NCI-H1048 (cell line): ENCODE results near the gene BGN.

ENCODE experiments used
- DNase-seq: peaks from one replicate; lab custom pipeline; 2025; lab: John Stamatoyannopoulos, UW

Gene BGN

DNA sequence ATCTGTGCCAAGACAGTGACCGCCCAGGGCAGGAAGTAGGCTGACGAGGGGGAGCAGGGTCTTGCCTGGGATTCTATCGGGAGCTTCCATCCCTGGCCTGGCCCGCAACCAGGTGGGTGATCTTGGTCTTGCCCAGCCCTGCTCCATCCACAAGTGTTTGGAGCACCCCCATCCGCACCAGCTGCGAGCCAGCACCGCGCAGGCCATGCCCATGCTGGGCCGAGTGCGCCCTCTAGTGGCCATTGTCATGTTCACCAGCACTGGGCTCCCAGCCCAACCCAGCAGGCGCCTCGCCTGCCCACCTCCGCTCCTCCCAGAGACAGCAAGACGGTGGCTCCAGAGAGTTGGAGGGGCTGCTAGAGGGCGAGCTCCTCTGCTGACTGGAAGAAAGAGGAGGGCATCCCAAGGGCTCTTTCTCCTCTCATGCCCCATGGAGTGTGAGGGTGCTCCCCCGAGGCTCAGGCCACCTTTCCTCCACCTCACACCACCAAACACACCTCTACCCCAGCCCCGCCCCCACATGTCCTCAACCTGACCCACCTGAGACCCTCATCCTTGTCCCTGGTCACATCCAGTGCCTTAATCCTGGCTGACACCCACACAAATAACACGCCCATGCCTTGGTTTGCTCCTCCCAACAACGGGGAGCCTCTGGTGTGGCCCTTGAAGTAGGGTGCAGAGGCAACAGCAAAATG lies 12.9 kb downstream of the BGN start:
- DNase-seq, result peak; percentile 7

- no peak for DNase-seq
Observed at GRCh38 chrX:153509592-153509991, 14.8 kb downstream of the BGN start.

DNA sequence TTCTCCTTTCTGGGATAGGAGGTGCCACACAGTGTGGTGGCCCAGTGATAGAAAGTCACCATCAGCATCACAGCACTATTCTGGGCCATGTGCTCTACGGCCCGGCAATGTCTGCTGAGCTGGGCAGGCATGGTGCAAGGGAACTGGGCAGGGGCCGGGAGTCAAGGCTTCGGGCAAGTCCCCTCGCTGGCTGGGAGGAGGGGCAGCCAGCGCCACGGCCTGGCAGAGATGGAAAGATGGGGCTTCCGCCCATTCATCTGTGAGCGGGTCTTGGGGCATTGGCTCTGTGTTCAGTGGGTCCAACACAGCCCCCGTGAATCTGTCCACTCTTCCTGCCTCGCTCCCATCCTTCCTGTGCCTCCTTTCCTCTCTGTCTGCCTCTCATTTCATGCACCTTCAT lies 15.6 kb downstream of the BGN start:
- no peak for DNase-seq

DNA sequence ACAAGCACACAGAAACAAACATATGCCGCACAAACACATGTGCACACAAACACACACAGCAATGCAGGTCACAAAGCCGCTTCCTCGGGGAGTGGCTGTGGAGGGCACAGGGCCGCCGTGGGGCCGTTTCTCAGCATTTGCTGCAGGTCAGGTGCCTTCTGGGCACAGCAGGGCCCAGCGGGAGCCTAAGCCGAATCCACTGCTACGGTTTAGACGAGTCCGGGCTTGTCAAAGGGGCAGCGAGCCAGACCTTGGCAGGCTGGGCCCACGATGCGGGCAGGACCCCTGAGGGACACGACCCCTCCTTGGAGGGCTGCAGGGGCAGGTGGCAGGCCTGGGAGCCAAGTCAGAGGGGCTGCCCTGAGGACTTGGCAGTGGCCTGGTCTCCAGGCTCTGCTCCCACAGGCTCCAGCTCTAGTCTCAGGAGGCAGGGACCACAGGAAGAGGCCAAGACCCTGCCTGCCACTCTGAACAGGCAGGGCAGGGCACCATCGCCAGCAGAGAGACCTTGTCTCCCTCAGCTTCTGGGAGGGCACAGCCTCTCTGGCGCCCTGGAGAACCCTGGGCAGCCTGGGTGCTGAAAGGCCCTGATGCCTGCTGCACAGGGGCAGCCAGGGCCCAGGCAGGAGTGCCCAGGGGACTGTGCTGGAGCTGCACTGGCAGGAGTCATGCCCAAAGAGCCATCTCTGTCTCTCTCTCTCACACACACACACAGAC lies 17.2 kb downstream of the BGN start:
- no peak for DNase-seq

DNA sequence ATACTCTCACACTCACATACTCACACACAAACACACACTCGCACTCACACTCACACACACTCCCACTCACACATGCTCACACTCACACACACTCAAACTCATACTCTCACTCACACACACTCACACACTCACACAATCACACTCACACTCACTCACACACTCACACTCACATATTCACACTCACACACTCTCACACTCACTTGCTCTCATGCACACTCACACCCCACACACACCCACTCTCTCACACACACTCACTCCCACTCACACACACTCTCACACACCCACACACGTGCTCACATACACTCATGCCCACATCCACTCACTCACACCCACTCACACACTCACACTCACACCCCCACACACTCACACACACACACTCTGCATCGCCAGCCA lies 17.7 kb downstream of the BGN start:
- no peak for DNase-seq

GRCh38 chrX:153513265-153513664 lies 18.5 kb downstream of the BGN start:
- no peak for DNase-seq

DNA sequence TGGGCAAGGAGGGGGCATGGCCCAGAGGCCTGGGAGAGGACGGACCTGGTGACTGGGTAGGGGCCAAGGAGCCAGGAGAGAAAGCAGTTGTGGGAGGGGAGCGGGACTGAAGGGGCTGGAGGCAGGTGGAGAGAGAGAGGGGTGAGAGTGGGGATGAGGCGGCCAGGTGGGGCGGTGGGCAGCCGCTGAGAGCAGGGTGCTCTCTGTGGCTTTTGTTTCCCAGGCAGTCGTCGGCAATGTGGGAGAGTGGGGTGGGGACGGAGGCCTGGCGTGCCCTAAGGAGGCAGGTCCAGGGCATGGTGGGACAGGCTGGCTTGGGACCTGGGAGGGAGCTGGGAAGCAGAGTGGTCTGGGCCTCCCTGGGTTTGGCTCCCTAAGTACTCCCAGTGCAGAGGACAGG lies 19.5 kb downstream of the BGN start:
- no peak for DNase-seq

DNA sequence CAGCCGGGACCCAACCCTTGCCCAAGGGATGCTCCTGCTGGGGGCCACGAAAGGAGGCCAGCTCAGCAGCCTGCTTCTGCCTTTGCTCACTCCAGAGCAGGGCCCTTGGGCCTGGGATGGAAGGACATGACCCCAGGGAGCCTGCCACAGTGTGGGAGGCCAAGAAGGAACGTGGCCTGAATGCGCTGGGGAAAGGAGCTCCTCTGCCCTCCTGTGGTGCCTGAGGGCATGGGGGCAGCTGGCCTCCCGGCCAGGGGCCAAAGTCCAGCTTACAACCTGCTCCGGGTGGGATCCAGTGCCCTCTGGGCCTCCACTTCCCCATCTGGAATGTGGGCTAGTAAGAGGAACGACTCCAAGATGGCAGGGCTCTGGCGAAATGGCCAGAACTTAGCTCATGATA lies 20.7 kb downstream of the BGN start:
- DNase-seq, result no peak

- no peak for DNase-seq
Observed at GRCh38 chrX:153516073-153516472, 21.3 kb downstream of the BGN start.

GRCh38 chrX:153517423-153517822 lies 22.6 kb downstream of the BGN start, which contains the start of gene ATP2B3:
Gene ATP2B3 (plus strand): TSS chrX:153517642. CDS start chrX:153536248, 18,606 bp downstream.
- no peak for DNase-seq

DNA sequence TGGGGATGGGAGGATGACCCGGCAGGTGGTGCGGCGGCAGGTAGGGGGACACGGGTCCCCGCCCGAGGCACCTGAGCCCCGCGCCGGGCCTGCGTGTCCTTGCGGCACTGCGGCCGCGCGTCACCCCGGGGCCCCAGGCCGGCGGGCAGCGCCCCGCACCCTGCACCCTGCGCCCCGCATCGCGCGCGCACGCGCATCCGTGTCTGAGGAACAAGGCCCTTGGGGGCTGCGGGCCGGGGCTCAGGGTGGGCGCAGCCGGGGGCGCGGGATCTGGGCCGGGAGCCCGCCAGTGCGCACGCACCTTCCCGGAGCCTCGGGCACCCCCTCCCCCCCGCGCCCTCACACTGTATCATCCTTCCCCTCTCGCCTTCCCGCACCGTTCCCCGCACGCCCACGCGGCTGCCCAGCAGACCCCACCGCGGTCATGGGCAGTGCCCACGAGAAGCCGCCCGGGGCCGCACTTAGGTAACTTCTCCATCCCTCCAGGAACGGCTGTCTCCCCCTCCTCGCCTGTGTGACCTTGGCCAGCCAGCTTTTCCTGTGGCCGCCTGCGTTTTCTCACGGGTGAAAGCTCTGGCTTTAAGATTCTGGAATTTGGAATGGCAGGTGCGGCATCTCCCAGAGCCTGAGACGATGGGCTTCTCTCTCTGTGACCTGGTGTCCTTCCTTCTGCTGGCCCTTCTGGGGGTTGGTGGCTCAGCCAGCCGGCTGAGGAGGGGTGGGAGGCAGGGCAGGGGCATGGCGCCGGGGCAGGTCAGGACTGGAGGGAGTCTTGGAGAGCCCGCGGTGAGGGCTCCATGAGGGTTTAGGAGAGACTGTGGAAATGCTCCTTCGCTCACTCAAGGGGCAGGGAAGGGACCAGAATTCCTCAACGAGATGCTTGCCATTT lies 23.4 kb downstream of the BGN start:
- DNase-seq, result no peak

GRCh38 chrX:153519569-153520286 lies 24.9 kb downstream of the BGN start:
- no peak for DNase-seq

DNA sequence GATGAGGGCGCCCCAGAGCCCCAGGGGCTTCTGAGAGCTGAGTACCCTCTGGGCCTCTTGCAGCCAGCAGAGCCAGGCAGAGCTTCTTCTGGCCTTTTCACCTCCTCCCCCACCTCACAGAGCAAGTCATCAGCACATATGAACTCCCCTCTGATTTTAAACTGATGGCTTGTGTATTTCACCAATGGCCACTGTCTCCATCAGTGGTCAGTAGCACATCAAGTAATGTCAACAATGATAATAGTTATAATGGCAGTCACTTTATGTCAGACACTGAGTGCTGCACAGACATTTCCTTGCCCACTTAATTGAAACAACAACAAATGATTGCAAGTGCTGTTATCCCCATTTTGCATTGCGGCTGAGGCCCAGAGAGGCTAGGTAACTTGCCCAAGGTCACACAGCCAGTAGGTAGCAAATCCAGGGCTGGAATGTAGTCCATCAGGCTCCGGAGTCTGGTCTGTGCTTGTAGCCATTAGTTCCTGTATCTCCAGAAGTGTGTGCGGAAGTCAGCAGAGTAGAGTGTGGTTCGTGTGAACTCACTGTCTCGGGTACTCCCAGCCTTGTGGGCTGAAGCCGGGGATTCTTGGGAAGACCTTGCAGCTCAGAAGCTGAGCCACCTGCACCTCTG lies 25.6 kb downstream of the BGN start:
- DNase-seq, result no peak

DNA sequence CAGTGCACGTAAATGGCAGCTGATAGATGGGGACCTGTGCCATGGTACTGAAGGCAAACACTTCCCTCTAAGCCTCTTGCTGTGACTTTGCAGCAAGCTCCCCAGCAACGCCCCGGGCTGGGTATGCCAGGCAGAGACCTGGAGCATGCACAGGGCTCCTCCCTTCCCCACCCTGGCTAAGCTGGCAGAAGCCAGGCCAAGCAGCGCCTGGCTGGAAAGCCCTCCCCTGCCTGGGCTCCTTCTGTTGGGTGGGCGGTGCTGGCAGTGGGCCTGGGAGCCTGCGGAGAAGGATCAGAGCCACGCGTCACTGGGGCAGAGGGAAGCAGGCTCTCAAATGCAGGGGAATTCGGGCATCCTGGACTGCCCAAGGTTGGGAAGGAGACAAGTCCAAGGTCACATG lies 26.3 kb downstream of the BGN start:
- DNase-seq, result no peak

- no peak for DNase-seq
Observed at GRCh38 chrX:153522259-153522658, 27.5 kb downstream of the BGN start.

DNA sequence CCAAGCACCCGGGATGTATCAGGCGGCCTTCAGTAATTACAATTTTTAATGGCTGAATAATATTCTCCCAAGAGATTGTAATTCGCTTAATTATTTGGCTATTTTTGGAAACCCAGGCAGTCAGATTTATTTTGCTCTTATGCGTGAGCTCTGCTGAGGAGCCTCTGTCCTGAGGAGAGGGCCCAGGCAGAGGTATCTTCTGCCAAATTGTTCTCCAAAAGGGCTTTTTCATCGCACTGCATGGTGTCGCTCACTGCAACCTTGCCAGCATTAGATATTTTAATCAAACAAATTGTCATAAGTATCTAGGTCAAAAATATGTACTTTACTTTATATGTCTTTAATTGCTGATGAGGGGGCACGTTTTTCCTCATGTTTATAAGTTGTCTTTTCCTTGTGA lies 28.5 kb downstream of the BGN start:
- no peak for DNase-seq

DNA sequence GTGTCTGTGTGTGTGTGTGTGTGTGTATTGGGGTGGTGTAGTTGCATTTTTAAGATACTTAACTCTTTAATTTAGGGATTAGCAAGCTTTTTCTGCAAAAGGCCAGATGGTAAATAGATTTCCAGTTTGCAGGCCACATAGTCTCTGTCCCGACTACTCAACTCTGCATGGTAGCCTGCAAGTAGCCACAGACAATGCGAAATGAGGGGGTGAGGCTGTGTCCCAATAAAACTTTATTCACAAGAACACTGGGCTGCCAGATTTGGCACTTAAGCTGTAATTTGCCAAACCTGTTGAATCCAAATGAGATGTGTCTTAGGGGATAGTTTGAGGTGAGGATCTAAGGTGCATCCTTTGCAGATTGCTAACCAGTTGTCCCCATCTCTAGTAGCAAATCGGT lies 29.5 kb downstream of the BGN start:
- DNase-seq, result no peak

DNA sequence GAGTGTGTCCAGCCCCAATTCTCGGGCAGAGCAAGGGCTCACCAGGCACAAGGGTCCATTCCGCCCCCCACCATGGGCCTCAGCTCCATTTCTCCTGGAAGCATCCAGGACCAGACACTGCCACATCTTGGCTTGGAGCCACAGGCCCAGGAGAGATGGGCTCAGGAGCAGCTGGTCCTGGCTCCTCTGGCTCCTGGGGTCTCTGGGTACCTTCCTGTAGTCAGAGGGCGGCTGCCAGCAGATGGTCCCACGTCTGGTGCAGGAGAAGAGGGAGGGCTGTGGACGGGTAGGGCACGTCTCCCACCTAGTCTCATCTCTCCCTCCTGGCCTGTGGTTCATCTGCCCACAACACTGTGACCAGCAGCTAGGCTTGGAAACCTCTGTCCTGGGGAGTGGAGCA lies 30.7 kb downstream of the BGN start:
- no peak for DNase-seq

DNA sequence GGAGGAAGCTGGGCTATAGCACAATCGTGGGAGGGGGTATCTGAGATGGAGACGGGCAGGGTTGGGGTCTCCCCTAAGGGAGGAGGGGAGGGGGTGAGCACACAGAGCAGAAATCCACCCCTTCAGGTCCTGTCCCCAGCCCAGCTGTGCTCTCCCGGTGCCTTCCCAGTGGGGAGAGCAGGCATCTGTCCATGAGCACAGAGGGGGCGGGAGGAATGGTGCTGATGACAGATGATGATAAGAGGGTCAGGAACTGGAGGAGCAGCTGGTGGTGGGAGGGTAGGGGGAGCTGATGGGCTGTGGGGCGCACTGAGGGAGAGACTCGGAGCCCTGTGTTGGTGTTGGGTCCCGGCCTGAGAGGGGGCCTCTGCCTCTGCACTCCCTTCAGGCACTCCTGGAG lies 31.3 kb downstream of the BGN start:
- DNase-seq, result no peak

DNA sequence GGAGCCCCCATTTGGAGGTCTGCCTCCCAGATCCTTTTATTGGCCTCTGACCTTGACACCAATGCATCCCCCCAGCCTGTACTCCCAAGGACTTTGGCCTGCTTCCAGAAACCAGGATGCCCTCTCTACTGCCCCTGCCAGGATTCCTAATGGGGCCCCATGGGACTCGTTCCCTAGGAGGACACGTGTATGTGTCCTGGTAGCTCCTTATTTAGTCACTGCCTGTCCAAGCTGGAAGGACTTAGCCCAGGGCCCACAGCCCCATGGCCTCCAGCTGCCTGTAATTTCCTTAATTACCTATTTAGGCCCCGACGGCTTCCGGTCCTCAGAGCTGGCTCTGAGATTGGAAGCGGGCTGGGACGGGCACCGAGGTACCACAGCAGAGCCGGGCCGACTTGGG lies 32.0 kb downstream of the BGN start:
- DNase-seq, result no peak

DNA sequence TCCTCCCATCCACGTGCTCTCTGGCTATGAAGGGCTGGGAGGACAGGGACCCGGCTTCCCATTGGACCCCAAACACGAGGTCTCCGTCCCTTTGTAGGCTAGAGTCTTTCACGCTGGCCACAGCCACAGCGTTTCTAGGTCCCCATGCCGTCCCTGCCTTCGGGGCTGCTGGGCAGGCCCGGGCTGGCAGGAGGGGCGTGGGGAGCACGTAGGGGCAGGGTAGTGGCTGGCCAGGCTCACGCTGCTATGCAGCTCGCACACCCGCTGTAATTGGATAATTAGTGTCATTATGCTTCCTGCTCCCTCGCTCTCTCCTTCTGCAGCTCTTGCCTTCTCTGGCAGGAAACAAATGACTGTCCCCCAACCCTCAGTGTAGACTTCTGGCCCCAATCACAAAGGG lies 32.4 kb downstream of the BGN start:
- DNase-seq, result no peak
